ENCODE results near the gene TRPC4AP.

TRPC4AP gene

GRCh38 chr20:35018590-35019371, 73.8 kb downstream of the TRPC4AP start:
- DNase-seq (ENCODE audit: extremely low read depth in 1 of 2, low read depth in 1 of 2), result no peak

- no peak for DNase-seq (ENCODE audit: extremely low read depth in 1 of 2, low read depth in 1 of 2)
Measured at GRCh38 chr20:35017099-35017835, 75.3 kb downstream of the TRPC4AP start.

- no peak for DNase-seq (ENCODE audit: extremely low read depth in 1 of 2, low read depth in 1 of 2)
Measured at GRCh38 chr20:35015863-35016193, 76.8 kb downstream of the TRPC4AP start.

- DNase-seq (ENCODE audit: extremely low read depth in 1 of 2, low read depth in 1 of 2), result no peak
Measured at GRCh38 chr20:35014537-35014936, 78.1 kb downstream of the TRPC4AP start.

- DNase-seq (ENCODE audit: extremely low read depth in 1 of 2, low read depth in 1 of 2), result no peak
Measured at GRCh38 chr20:35013421-35014411, 78.9 kb downstream of the TRPC4AP start.

- no peak for DNase-seq (ENCODE audit: extremely low read depth in 1 of 2, low read depth in 1 of 2)
Measured at GRCh38 chr20:35012227-35013069, 80.2 kb downstream of the TRPC4AP start.

- no peak for DNase-seq (ENCODE audit: extremely low read depth in 1 of 2, low read depth in 1 of 2)
Measured at GRCh38 chr20:35011589-35012226, 80.9 kb downstream of the TRPC4AP start.

- no peak for DNase-seq (ENCODE audit: extremely low read depth in 1 of 2, low read depth in 1 of 2)
Measured at GRCh38 chr20:35010405-35011192, 82.0 kb downstream of the TRPC4AP start.

- DNase-seq (ENCODE audit: extremely low read depth in 1 of 2, low read depth in 1 of 2), result no peak
Measured at GRCh38 chr20:35009665-35010328, 82.8 kb downstream of the TRPC4AP start.

GRCh38 chr20:35008411-35009342, 83.9 kb downstream of the TRPC4AP start:
- DNase-seq (ENCODE audit: extremely low read depth in 1 of 2, low read depth in 1 of 2), result no peak

GRCh38 chr20:35007891-35008290, 84.7 kb downstream of the TRPC4AP start:
- DNase-seq (ENCODE audit: extremely low read depth in 1 of 2, low read depth in 1 of 2), result no peak

- no peak for DNase-seq (ENCODE audit: extremely low read depth in 1 of 2, low read depth in 1 of 2)
Measured at GRCh38 chr20:35007413-35007812, 85.2 kb downstream of the TRPC4AP start.

GRCh38 chr20:35006531-35006971, 86.1 kb downstream of the TRPC4AP start:
- DNase-seq (ENCODE audit: extremely low read depth in 1 of 2, low read depth in 1 of 2), result no peak

- no peak for DNase-seq (ENCODE audit: extremely low read depth in 1 of 2, low read depth in 1 of 2)
Measured at GRCh38 chr20:35006009-35006408, 86.6 kb downstream of the TRPC4AP start.

- DNase-seq (ENCODE audit: extremely low read depth in 1 of 2, low read depth in 1 of 2), result no peak
Measured at GRCh38 chr20:35005463-35005961, 87.1 kb downstream of the TRPC4AP start.

- DNase-seq (ENCODE audit: extremely low read depth in 1 of 2, low read depth in 1 of 2), result no peak
Measured at GRCh38 chr20:35004749-35005462, 87.7 kb downstream of the TRPC4AP start.
